NCI-H526 (cell line): ENCODE measurements around the gene EID2B.

Experiments
- DNase-seq, 2 experiments: peaks; one replicate each; lab custom pipeline; 2025; lab: John Stamatoyannopoulos, UW

Gene EID2B

DNA sequence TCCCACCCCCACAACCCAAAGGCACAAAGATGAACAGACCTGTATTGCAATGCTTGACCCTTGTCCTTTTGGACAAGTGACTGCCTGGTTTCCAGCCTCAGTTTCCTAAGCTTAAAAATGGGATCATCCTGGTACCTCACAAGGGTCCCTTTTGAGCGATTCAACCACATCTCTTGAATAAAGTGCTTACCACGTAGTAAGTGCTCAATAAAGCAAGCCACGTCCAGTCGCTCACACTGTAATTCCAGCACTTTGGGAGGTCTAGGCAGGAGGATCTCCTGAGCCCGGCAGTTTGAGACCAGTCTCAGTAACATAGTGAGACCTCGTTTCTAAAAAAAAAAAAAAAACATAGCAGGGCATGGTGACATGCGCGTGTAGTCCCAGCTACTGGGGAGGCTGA lies 32.7 kb downstream of the EID2B start:
- no peak for DNase-seq

DNA sequence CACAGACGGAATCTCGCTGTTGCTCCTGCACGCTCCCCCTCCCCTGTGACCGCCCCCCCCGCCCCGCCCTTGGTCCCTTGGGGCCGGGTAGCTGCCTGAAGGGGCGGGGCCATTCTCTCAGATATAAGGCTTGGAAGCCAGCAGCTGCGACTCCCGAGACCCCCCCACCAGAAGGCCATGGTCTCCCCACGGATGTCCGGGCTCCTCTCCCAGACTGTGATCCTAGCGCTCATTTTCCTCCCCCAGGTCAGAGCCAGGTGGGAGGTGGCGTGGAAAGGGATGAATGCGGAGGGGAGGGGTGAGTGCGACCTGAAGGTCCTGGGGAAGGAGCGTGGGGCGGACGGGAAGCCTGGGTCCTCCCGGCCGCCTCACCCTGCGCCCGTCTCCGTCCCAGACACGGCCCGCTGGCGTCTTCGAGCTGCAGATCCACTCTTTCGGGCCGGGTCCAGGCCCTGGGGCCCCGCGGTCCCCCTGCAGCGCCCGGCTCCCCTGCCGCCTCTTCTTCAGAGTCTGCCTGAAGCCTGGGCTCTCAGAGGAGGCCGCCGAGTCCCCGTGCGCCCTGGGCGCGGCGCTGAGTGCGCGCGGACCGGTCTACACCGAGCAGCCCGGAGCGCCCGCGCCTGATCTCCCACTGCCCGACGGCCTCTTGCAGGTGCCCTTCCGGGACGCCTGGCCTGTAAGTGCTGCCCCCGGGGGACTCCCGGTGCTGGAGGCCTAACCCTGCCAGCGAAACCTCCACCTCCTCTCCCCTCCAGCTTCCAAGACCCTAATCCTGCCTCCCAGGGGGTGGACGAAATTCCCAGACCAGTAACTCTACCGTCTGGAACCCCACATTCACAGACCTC lies 33.6 kb downstream of the EID2B start, which contains the start of gene DLL3:
Gene DLL3 (plus strand): TSS at position 150 of the 845 bp plus-strand sequence. CDS start 28 bp downstream, at position 178.
- peak; percentile 75 to 86 for DNase-seq

DNA sequence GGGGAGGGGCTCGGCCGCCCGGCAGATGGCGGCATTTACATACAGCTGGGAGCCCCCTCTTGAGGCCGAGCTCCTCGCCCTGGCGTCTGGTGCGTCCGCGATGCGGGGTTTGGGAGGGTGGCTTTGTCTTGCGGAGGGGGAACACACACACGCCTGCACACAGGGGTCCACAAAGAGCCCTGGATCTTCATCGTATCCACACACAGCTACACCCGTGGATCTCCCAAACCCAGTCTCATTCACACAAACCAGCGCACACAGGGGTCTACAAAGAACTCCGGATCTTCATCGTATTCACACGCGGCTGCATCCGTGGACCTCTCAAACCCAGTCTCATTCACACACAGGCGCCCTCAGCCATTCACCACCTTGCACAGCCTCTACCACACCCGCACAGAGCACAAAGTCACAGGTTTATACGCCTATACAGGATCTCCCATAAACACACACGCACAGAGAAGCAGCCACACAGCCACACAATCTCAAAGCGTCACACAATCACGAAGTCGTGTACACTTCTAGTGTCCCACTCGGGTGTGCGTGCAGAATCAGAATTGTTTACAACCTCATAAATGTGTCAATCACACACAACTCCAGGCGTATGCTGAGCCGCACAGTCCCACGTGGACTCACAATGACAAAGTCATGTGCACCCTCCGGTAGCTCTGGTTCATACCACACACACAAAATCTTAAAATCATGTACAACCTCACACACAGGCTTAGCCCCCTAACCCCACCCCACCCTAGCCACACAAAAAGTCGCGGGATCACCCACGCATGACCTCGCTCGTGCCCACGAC lies 34.5 kb downstream of the EID2B start:
- DNase-seq: peak; percentile 92 to 96

DNA sequence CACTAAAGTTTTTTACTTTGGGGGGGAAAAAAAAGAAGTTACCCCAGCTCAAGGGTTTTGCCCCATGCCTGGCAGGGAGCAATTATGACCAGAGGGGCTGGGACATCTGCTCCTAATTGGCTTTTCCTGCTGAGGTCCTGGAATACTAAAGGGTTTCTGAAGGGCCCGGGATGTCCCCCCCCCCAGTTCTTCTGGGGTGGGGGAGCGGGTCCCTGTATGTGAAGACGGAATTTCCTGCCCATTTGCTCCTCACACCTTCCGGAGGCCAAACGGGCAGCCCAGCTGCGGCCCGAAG lies 35.0 kb downstream of the EID2B start:
- DNase-seq: no peak

DNA sequence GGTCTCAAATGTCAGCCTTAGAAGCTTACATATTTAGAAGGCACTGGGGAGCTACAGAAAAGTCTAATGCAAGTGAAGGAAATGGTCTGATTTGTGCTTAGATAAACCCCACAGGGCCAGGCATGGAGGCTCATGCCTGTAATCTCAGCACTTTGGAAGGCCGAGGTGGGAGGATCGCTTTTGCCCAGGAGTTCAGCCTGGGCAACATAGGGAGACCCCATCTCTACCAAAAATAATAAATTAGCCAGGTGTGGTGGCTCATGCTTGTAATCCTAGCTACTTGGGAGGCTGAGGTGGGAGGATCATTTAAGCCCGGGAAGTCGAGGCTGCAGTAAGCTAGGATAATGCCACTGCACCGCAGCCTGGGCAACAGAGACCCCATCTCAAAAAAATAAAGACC lies 36.6 kb downstream of the EID2B start:
- DNase-seq: no peak

GRCh38 chr19:39494661-39495060 lies 38.0 kb downstream of the EID2B start:
- no peak for DNase-seq

DNA sequence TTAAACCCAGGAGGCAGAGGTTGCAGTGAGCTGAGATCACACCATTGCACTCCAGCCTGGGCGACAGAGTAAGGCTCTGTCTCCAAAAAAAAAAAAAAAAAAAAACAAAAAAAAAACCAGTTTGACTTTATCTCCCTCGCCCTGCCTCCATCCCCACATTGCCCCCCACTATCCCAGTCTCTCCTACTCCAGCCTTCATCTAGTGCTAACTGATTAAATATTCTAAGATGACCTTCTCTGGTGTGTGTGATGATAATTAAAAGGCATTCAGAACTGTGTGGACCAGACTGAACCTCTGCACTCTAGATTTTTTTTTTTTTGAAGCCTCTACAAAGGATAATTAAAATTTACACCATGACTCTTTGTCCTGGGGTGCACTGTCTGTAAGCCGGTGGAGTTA lies 39.9 kb downstream of the EID2B start:
- DNase-seq: no peak

GRCh38 chr19:39492225-39492624 lies 40.4 kb downstream of the EID2B start:
- DNase-seq: no peak

GRCh38 chr19:39489756-39490155 lies 42.9 kb downstream of the EID2B start:
- no peak for DNase-seq

GRCh38 chr19:39483141-39483540 lies 49.5 kb downstream of the EID2B start:
- DNase-seq: no peak

- DNase-seq: no peak
Observed at GRCh38 chr19:39481676-39482075, 51.0 kb downstream of the EID2B start.

- DNase-seq: no peak
Observed at GRCh38 chr19:39481229-39481545, 51.5 kb downstream of the EID2B start.
